Endothelial cell of umbilical vein (primary cell): ENCODE results near the gene FRMD4A. TPM values are rescaled to one million over a fixed set of nuclear protein-coding genes. Genes with fewer than 3 reads are reported as not detected.

Experiments
- BruUV-seq: library from RNA; stranded (reverse); fragments of 400-500 nt; replicated peaks from 2 replicates; lab custom pipeline; 2021; lab: Mats Ljungman, UMichigan
- CTCF ChIA-PET: fragments of 300-600, 350-600 bp; sonication (Branson Sonifier 250); formaldehyde crosslinking; loops from one replicate; lab custom pipeline; 2021; ENCODE audit warnings: antibody characterized with exemption, inconsistent platforms; lab: Charles Lee
- POLR2A ChIA-PET: fragments of 300-600, 350-600 bp; sonication (Branson Sonifier 250); formaldehyde crosslinking; loops from one replicate; lab custom pipeline; 2021; ENCODE audit warnings: antibody characterized with exemption, inconsistent platforms; lab: Charles Lee
- DNase-seq: peaks from one replicate; pipeline ENCODE4 v3.0.0-alpha.2; 2011; ENCODE audit warnings: low read depth, low spot score
- FAIRE-seq: peaks from 2 replicates; lab custom pipeline; 2011; peaks lifted over from hg19 to GRCh38; lab: Jason Lieb, UNC
- H2AFZ ChIP-seq: 2 replicates; pipeline ENCODE4 v1.6.0; 2012; ENCODE audit warnings: low read depth, low read length, control low read depth, inconsistent platforms
- H3K27ac ChIP-seq: 2 replicates; pipeline ENCODE4 v1.5.1; 2011; ENCODE audit warnings: low read depth, mild to moderate bottlenecking, control low read depth, low read length, moderate library complexity; ENCODE audit not compliant: insufficient read depth
- H3K27me3 ChIP-seq, 2 experiments: 2 replicates each; pipeline versions ENCODE4 v1.6.0 to v1.6.1; 2011; ENCODE audit warnings: low read length in 2 of 2, mixed read lengths in 1 of 2; ENCODE audit not compliant: control insufficient read depth in 2 of 2, insufficient read depth in 2 of 2
- H3K36me3 ChIP-seq, 2 experiments: 2 replicates in 1 of 2; 3 replicates in 1 of 2; pipeline ENCODE4 v1.5.1; 2011; ENCODE audit warnings: low read length in 2 of 2, mild to moderate bottlenecking in 1 of 2, moderate library complexity in 1 of 2; ENCODE audit not compliant: control insufficient read depth in 2 of 2, insufficient read depth in 2 of 2; ENCODE audit errors: extremely low read depth in 1 of 2
- H3K4me1 ChIP-seq: 3 replicates; pipeline ENCODE4 v1.5.1; 2011; ENCODE audit warnings: mild to moderate bottlenecking, low read length; ENCODE audit not compliant: control insufficient read depth, insufficient read depth; ENCODE audit errors: extremely low read depth
- H3K4me2 ChIP-seq: 2 replicates; pipeline ENCODE4 v1.6.1; 2011; ENCODE audit warnings: low read length, control low read depth, mixed read lengths; ENCODE audit not compliant: insufficient read depth
- H3K4me3 ChIP-seq, 3 experiments: fragments of 200-600 bp in 1 of 3; sonication (generic), shearing (Covaris generic) in 1 of 3; replicated peaks in 1 of 3; 2 replicates each; pipeline ENCODE4 v1.5.1; 2011 to 2016; ENCODE audit warnings: control low read depth in 3 of 3, low read length in 3 of 3, mild to moderate bottlenecking in 2 of 3, inconsistent platforms in 1 of 3, low read depth in 1 of 3, moderate library complexity in 1 of 3; ENCODE audit not compliant: insufficient read depth in 1 of 3
- H3K79me2 ChIP-seq: 2 replicates; pipeline ENCODE4 v1.6.0; 2012; ENCODE audit warnings: low read length, inconsistent platforms; ENCODE audit not compliant: control insufficient read depth, insufficient read depth
- H3K9ac ChIP-seq: replicated peaks from 2 replicates; pipeline ENCODE3; 2011; ENCODE audit warnings: low read length, control low read depth; ENCODE audit not compliant: insufficient read depth; ENCODE audit errors: extremely low read depth
- H3K9me1 ChIP-seq: replicated peaks from 3 replicates; pipeline ENCODE4 v1.6.0; 2011; ENCODE audit warnings: mild to moderate bottlenecking, low read length; ENCODE audit not compliant: control insufficient read depth, insufficient read depth; ENCODE audit errors: extremely low read depth
- H3K9me3 ChIP-seq: replicated peaks from 2 replicates; pipeline ENCODE4 v1.5.1; 2012; ENCODE audit warnings: low read length, inconsistent platforms; ENCODE audit not compliant: control insufficient read depth, insufficient read depth
- H4K20me1 ChIP-seq: replicated peaks from 2 replicates; pipeline ENCODE3; 2011; ENCODE audit warnings: mild to moderate bottlenecking, low read length; ENCODE audit not compliant: control insufficient read depth, insufficient read depth; ENCODE audit errors: extremely low read depth
- EZH2 ChIP-seq: IDR thresholded peaks from 2 replicates; pipeline ENCODE4 v1.6.1; 2012; ENCODE audit warnings: borderline replicate concordance, low read depth, mild to moderate bottlenecking, moderate library complexity, low read length, inconsistent platforms; ENCODE audit not compliant: severe bottlenecking
- FOS ChIP-seq: IDR thresholded peaks from 2 replicates; pipeline ENCODE4 v1.6.1; 2011; ENCODE audit warnings: mild to moderate bottlenecking, low read length, moderate library complexity, borderline replicate concordance; ENCODE audit not compliant: insufficient read depth
- GATA2 ChIP-seq: IDR thresholded peaks from 2 replicates; pipeline ENCODE4 v1.7.0; 2011; ENCODE audit warnings: low read depth, mild to moderate bottlenecking, moderate library complexity, mixed read lengths, low read length; ENCODE audit not compliant: insufficient read length, insufficient read depth
- JUN ChIP-seq: IDR thresholded peaks from 2 replicates; pipeline ENCODE4 v1.6.1; 2011; ENCODE audit warnings: borderline replicate concordance, low read depth; ENCODE audit not compliant: insufficient read length, insufficient read depth
- MYC ChIP-seq: IDR thresholded peaks from one replicate; pipeline ENCODE4 v1.6.1; 2011; ENCODE audit warnings: mild to moderate bottlenecking, low read depth, low read length
- POLR2A ChIP-seq: IDR thresholded peaks from 2 replicates; pipeline ENCODE4 v1.6.1; 2012; ENCODE audit warnings: low read depth, mild to moderate bottlenecking, control low read depth, low read length
- POLR2AphosphoS5 ChIP-seq: IDR thresholded peaks from 2 replicates; pipeline ENCODE4 v1.6.1; 2012; ENCODE audit warnings: low read depth, mild to moderate bottlenecking, control low read depth, low read length, moderate library complexity; ENCODE audit not compliant: insufficient read depth
- dilution Hi-C: fragments of 300-500 bp; cut with MboI; formaldehyde crosslinking; loops from one replicate; pipeline ENCODE4 v1.15.0; 2019; ENCODE audit warnings: low sequenced_read_pairs; ENCODE audit not compliant: extremely low pct_ligation_motif_present
- intact Hi-C: fragments of 100-400 bp; cut with micrococcal nuclease; formaldehyde crosslinking; loops from one replicate; pipeline ENCODE4 v1.10.0; 2022
- polyA plus RNA-seq, 4 experiments: library from polyadenylated mRNA; depleted of rRNA in 3 of 4; stranded (reverse) in 3 of 4; unstranded in 1 of 4; fragments of >200 nt; gene quantifications; 2 replicates each; pipeline versions ENCODE4 v1.2.1 to v1.2.3, GENCODE V29; 2011 to 2012; ENCODE audit warnings: missing spikeins in 1 of 4
- total RNA-seq: library from RNA; stranded (reverse); gene quantifications from 2 replicates; pipeline ENCODE4 v1.2.3, GENCODE V29; 2021
- TF ChIP-seq, protein P1 (sequence below): IDR thresholded peaks from 2 replicates; pipeline ENCODE4 v1.6.1; 2011; ENCODE audit not compliant: insufficient read depth, insufficient read length
- TF ChIP-seq, protein P2 (sequence below), 2 donors: IDR thresholded peaks; 1 replicate in 1 of 2; 2 replicates in 1 of 2; pipeline ENCODE4 v1.5.1; 2011; ENCODE audit warnings: low read length in 2 of 2, mild to moderate bottlenecking in 2 of 2, moderate library complexity in 2 of 2, control low read depth in 1 of 2, inconsistent platforms in 1 of 2, low read depth in 1 of 2; ENCODE audit not compliant: insufficient read depth in 1 of 2; ENCODE audit errors: extremely low read depth in 1 of 2

Gene FRMD4A
- total and polyA plus RNA-seq, 2 donors (not counting 3 experiments of a cell fraction or from before 2014, with no cell fraction given): 123 to 148 TPM

DNA sequence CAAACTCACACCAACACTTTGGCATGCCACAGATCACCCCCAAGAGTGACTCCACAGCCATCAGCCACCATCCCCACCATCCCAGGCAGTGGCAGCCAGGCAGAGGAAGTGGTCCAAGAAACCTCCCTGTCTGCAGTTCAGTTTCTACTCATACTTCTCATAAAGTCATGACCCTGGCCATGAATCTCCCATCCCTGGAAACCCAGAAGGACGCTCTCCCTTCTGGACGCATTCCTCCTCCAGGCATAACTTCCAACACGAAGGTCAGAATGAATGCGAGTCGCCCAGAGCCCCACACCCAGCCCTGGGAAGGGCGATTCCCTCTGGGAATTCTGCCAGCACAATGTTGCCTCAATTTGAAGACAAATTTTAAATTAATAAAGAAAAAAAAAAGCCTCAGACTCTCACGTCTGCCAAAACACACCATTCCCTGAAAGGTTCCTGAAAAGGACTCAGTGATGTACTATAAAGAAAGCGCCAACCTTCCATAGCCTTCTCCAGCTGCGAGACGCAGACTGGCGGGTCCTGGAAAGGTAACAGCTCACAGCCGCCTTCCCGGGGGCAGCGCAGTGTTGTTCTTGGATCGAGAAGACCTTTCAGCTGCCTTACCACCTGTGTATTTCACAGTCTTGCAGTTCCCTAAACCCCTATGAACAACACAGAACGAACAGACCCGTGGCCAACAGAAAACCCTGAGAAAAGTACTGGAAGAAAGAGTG lies 307.6 kb downstream of the FRMD4A start:
- H3K9ac ChIP-seq: no peak overlapping the region
- TF ChIP-seq JUN (no peak), POLR2AphosphoS5 (no peak), GATA2 (no peak), EZH2 (no peak), FOS (no peak), POLR2A (no peak), MYC (no peak)
- TF ChIP-seq, protein P1, sequence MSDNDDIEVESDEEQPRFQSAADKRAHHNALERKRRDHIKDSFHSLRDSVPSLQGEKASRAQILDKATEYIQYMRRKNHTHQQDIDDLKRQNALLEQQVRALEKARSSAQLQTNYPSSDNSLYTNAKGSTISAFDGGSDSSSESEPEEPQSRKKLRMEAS: no peak
- TF ChIP-seq, protein P2, sequence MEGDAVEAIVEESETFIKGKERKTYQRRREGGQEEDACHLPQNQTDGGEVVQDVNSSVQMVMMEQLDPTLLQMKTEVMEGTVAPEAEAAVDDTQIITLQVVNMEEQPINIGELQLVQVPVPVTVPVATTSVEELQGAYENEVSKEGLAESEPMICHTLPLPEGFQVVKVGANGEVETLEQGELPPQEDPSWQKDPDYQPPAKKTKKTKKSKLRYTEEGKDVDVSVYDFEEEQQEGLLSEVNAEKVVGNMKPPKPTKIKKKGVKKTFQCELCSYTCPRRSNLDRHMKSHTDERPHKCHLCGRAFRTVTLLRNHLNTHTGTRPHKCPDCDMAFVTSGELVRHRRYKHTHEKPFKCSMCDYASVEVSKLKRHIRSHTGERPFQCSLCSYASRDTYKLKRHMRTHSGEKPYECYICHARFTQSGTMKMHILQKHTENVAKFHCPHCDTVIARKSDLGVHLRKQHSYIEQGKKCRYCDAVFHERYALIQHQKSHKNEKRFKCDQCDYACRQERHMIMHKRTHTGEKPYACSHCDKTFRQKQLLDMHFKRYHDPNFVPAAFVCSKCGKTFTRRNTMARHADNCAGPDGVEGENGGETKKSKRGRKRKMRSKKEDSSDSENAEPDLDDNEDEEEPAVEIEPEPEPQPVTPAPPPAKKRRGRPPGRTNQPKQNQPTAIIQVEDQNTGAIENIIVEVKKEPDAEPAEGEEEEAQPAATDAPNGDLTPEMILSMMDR (IDR thresholded peaks at IDR 0.05; ENCODE audit: extremely low read depth in 1 of 2, insufficient read depth in 1 of 2, low read depth in 1 of 2, low read length in 2 of 2): no peak
- H4K20me1 ChIP-seq: no peaks in the 10 kb centered on the region
- dilution Hi-C loops: no loop called here
- no peak for FAIRE-seq
- intact Hi-C loops: no loop called here
- peaks cover 8 to 11% of the 10 kb centered on the region in 2 experiments for H3K27me3 ChIP-seq
- H2AFZ ChIP-seq: no peak overlapping the region
- no peak overlapping the region for H3K27ac ChIP-seq
- H3K36me3 ChIP-seq: no peaks in the 10 kb centered on the region
- DNase-seq: no peak
- no peaks in the 10 kb centered on the region for H3K4me1 ChIP-seq
- H3K4me3 ChIP-seq: no peak overlapping the region
- H3K9me1 ChIP-seq: no peaks in the 10 kb centered on the region
- H3K9me3 ChIP-seq: no peaks in the 10 kb centered on the region
- no TSS peak for BruUV-seq
- CTCF ChIA-PET: interaction anchor here (1.2 kb wide), 1 partner anchor 9 kb away, joined by 3 read pairs; no protein-coding TSS in a partner anchor
- no peaks in the 10 kb centered on the region for H3K79me2 ChIP-seq
- POLR2A ChIA-PET: no interaction called here
- H3K4me2 ChIP-seq: no peak overlapping the region
